Endothelial cell of umbilical vein (primary cell): ENCODE results near the gene PCNT. TPM values are rescaled to one million over a fixed set of nuclear protein-coding genes. Genes with fewer than 3 reads are reported as not detected.

Experiments used
- BruUV-seq: library from RNA; stranded (reverse); fragments of 400-500 nt; replicated peaks from 2 replicates; lab custom pipeline; 2021; lab: Mats Ljungman, UMichigan
- CTCF ChIA-PET: fragments of 300-600, 350-600 bp; sonication (Branson Sonifier 250); formaldehyde crosslinking; loops from one replicate; lab custom pipeline; 2021; ENCODE audit warnings: antibody characterized with exemption, inconsistent platforms; lab: Charles Lee
- POLR2A ChIA-PET: fragments of 300-600, 350-600 bp; sonication (Branson Sonifier 250); formaldehyde crosslinking; loops from one replicate; lab custom pipeline; 2021; ENCODE audit warnings: antibody characterized with exemption, inconsistent platforms; lab: Charles Lee
- DNase-seq: peaks from one replicate; pipeline ENCODE4 v3.0.0-alpha.2; 2011; ENCODE audit warnings: low read depth, low spot score
- FAIRE-seq: peaks from 2 replicates; lab custom pipeline; 2011; peaks lifted over from hg19 to GRCh38; lab: Jason Lieb, UNC
- H2AFZ ChIP-seq: 2 replicates; pipeline ENCODE4 v1.6.0; 2012; ENCODE audit warnings: low read depth, low read length, control low read depth, inconsistent platforms
- H3K27ac ChIP-seq: 2 replicates; pipeline ENCODE4 v1.5.1; 2011; ENCODE audit warnings: low read depth, mild to moderate bottlenecking, control low read depth, low read length, moderate library complexity; ENCODE audit not compliant: insufficient read depth
- H3K27me3 ChIP-seq, 2 experiments: 2 replicates each; pipeline versions ENCODE4 v1.6.0 to v1.6.1; 2011; ENCODE audit warnings: low read length in 2 of 2, mixed read lengths in 1 of 2; ENCODE audit not compliant: control insufficient read depth in 2 of 2, insufficient read depth in 2 of 2
- H3K36me3 ChIP-seq, 2 experiments: 2 replicates in 1 of 2; 3 replicates in 1 of 2; pipeline ENCODE4 v1.5.1; 2011; ENCODE audit warnings: low read length in 2 of 2, mild to moderate bottlenecking in 1 of 2, moderate library complexity in 1 of 2; ENCODE audit not compliant: control insufficient read depth in 2 of 2, insufficient read depth in 2 of 2; ENCODE audit errors: extremely low read depth in 1 of 2
- H3K4me1 ChIP-seq: 3 replicates; pipeline ENCODE4 v1.5.1; 2011; ENCODE audit warnings: mild to moderate bottlenecking, low read length; ENCODE audit not compliant: control insufficient read depth, insufficient read depth; ENCODE audit errors: extremely low read depth
- H3K4me2 ChIP-seq: 2 replicates; pipeline ENCODE4 v1.6.1; 2011; ENCODE audit warnings: low read length, control low read depth, mixed read lengths; ENCODE audit not compliant: insufficient read depth
- H3K4me3 ChIP-seq, 3 experiments: fragments of 200-600 bp in 1 of 3; sonication (generic), shearing (Covaris generic) in 1 of 3; replicated peaks in 1 of 3; 2 replicates each; pipeline ENCODE4 v1.5.1; 2011 to 2016; ENCODE audit warnings: control low read depth in 3 of 3, low read length in 3 of 3, mild to moderate bottlenecking in 2 of 3, inconsistent platforms in 1 of 3, low read depth in 1 of 3, moderate library complexity in 1 of 3; ENCODE audit not compliant: insufficient read depth in 1 of 3
- H3K79me2 ChIP-seq: 2 replicates; pipeline ENCODE4 v1.6.0; 2012; ENCODE audit warnings: low read length, inconsistent platforms; ENCODE audit not compliant: control insufficient read depth, insufficient read depth
- H3K9ac ChIP-seq: replicated peaks from 2 replicates; pipeline ENCODE3; 2011; ENCODE audit warnings: low read length, control low read depth; ENCODE audit not compliant: insufficient read depth; ENCODE audit errors: extremely low read depth
- H3K9me1 ChIP-seq: replicated peaks from 3 replicates; pipeline ENCODE4 v1.6.0; 2011; ENCODE audit warnings: mild to moderate bottlenecking, low read length; ENCODE audit not compliant: control insufficient read depth, insufficient read depth; ENCODE audit errors: extremely low read depth
- H3K9me3 ChIP-seq: replicated peaks from 2 replicates; pipeline ENCODE4 v1.5.1; 2012; ENCODE audit warnings: low read length, inconsistent platforms; ENCODE audit not compliant: control insufficient read depth, insufficient read depth
- H4K20me1 ChIP-seq: replicated peaks from 2 replicates; pipeline ENCODE3; 2011; ENCODE audit warnings: mild to moderate bottlenecking, low read length; ENCODE audit not compliant: control insufficient read depth, insufficient read depth; ENCODE audit errors: extremely low read depth
- CTCF ChIP-seq, 2 donors: IDR thresholded peaks; 1 replicate in 1 of 2; 2 replicates in 1 of 2; pipeline ENCODE4 v1.5.1; 2011; ENCODE audit warnings: low read length in 2 of 2, mild to moderate bottlenecking in 2 of 2, moderate library complexity in 2 of 2, control low read depth in 1 of 2, inconsistent platforms in 1 of 2, low read depth in 1 of 2; ENCODE audit not compliant: insufficient read depth in 1 of 2; ENCODE audit errors: extremely low read depth in 1 of 2
- EZH2 ChIP-seq: IDR thresholded peaks from 2 replicates; pipeline ENCODE4 v1.6.1; 2012; ENCODE audit warnings: borderline replicate concordance, low read depth, mild to moderate bottlenecking, moderate library complexity, low read length, inconsistent platforms; ENCODE audit not compliant: severe bottlenecking
- FOS ChIP-seq: IDR thresholded peaks from 2 replicates; pipeline ENCODE4 v1.6.1; 2011; ENCODE audit warnings: mild to moderate bottlenecking, low read length, moderate library complexity, borderline replicate concordance; ENCODE audit not compliant: insufficient read depth
- GATA2 ChIP-seq: IDR thresholded peaks from 2 replicates; pipeline ENCODE4 v1.7.0; 2011; ENCODE audit warnings: low read depth, mild to moderate bottlenecking, moderate library complexity, mixed read lengths, low read length; ENCODE audit not compliant: insufficient read length, insufficient read depth
- JUN ChIP-seq: IDR thresholded peaks from 2 replicates; pipeline ENCODE4 v1.6.1; 2011; ENCODE audit warnings: borderline replicate concordance, low read depth; ENCODE audit not compliant: insufficient read length, insufficient read depth
- MAX ChIP-seq: IDR thresholded peaks from 2 replicates; pipeline ENCODE4 v1.6.1; 2011; ENCODE audit not compliant: insufficient read depth, insufficient read length
- MYC ChIP-seq: IDR thresholded peaks from one replicate; pipeline ENCODE4 v1.6.1; 2011; ENCODE audit warnings: mild to moderate bottlenecking, low read depth, low read length
- POLR2A ChIP-seq: IDR thresholded peaks from 2 replicates; pipeline ENCODE4 v1.6.1; 2012; ENCODE audit warnings: low read depth, mild to moderate bottlenecking, control low read depth, low read length
- POLR2AphosphoS5 ChIP-seq: IDR thresholded peaks from 2 replicates; pipeline ENCODE4 v1.6.1; 2012; ENCODE audit warnings: low read depth, mild to moderate bottlenecking, control low read depth, low read length, moderate library complexity; ENCODE audit not compliant: insufficient read depth
- dilution Hi-C: fragments of 300-500 bp; cut with MboI; formaldehyde crosslinking; loops from one replicate; pipeline ENCODE4 v1.15.0; 2019; ENCODE audit warnings: low sequenced_read_pairs; ENCODE audit not compliant: extremely low pct_ligation_motif_present
- intact Hi-C: fragments of 100-400 bp; cut with micrococcal nuclease; formaldehyde crosslinking; loops from one replicate; pipeline ENCODE4 v1.10.0; 2022
- polyA plus RNA-seq, 4 experiments: library from polyadenylated mRNA; depleted of rRNA in 3 of 4; stranded (reverse) in 3 of 4; unstranded in 1 of 4; fragments of >200 nt; gene quantifications; 2 replicates each; pipeline versions ENCODE4 v1.2.1 to v1.2.3, GENCODE V29; 2011 to 2012; ENCODE audit warnings: missing spikeins in 1 of 4
- total RNA-seq: library from RNA; stranded (reverse); gene quantifications from 2 replicates; pipeline ENCODE4 v1.2.3, GENCODE V29; 2021

The PCNT gene
- total and polyA plus RNA-seq, 2 donors (not counting 3 experiments of a cell fraction or from before 2014, with no cell fraction given): 9.6 to 49.5 TPM

GRCh38 chr21:46412521-46413364, 88.8 kb downstream of the PCNT start:
- ChIA-PET CTCF (interaction anchor here (1.4 kb wide), 1 partner anchor 260 kb away, joined by 3 read pairs; no protein-coding TSS in a partner anchor), POLR2A (no interaction called here)
- Histone ChIP-seq H3K4me1 (no peaks in the 10 kb centered on the region), H3K4me3 (no peak overlapping the region), H3K27ac (no peak overlapping the region), H3K9me1 (no peaks in the 10 kb centered on the region), H3K79me2 (no peaks in the 10 kb centered on the region), H3K9ac (no peak overlapping the region), H3K36me3 (peaks cover 6 to 14% of the 10 kb centered on the region in 2 experiments), H2AFZ (no peak overlapping the region), H3K27me3 (no peaks in the 10 kb centered on the region), H3K4me2 (no peak overlapping the region), H3K9me3 (no peaks in the 10 kb centered on the region), H4K20me1 (no peaks in the 10 kb centered on the region)
- BruUV-seq: no TSS peak
- no peak for FAIRE-seq
- dilution Hi-C loops (no loop called here), intact Hi-C loops (no loop called here)
- TF ChIP-seq FOS (no peak), JUN (no peak), MYC (no peak), MAX (no peak), CTCF (IDR thresholded peaks at IDR 0.05; ENCODE audit: extremely low read depth in 1 of 2, insufficient read depth in 1 of 2, low read depth in 1 of 2, low read length in 2 of 2) (no peak), GATA2 (no peak), EZH2 (no peak), POLR2AphosphoS5 (no peak), POLR2A (no peak)
- DNase-seq: no peak
